Stimulated activated naive CD8-positive, alpha-beta T cell treated with anti-CD3 and anti-CD28 coated beads, Interleukin-15, Interleukin-2, amounts not matched to agents 100 U/mL and 50 U/mL, for 24 hours (primary cell): ENCODE results near the gene FZD10.

ENCODE experiments used
- ATAC-seq: fragments of 150-1000 bp; cut with Tn5 transposase; one replicate; pipeline ENCODE4 v1.10.0; 2021
- DNase-seq: peaks from one replicate; pipeline ENCODE4 v3.0.0; 2021

Gene FZD10

DNA sequence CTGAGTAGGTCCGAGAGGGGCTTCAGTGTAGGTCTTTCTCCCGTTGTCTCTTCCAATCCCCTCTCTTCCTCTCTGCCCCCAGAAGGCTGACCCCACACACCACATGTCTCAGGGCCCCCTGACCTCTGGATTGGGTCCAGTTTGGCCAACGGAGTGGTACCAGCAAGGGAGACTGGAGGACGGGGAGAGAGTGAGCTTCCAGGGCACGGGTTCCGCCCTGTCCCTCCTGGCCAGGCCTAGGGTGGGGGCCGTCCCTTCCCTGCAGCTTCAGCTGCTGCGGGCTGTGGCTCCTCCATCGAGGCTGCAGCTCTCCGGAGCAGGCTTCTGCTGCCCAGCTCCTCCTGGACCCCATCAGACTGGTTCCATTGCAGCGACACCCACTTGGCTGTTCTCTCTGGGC is 17.4 kb downstream of the FZD10 start:
- no peak for ATAC-seq
- no peak for DNase-seq

DNA sequence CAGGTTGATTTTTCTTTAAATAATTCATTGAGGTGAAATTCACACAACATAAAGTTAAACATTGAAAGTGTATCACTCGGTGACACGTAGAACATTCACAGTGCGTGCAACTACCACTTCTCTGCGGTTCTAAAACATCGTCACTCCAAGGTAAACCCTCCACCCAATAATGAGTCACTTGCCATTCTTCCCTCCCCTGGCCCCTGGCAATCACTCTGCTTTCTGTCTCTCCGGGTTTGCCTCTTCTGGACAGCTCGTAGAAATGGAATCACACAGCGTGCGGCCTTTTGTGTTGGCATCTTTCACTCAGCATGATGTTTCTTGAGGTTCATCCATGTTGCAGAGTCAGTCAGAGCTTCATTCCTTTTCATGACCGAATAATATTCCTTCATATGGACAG is 18.9 kb downstream of the FZD10 start:
- DNase-seq (no peak), ATAC-seq (no peak)

DNA sequence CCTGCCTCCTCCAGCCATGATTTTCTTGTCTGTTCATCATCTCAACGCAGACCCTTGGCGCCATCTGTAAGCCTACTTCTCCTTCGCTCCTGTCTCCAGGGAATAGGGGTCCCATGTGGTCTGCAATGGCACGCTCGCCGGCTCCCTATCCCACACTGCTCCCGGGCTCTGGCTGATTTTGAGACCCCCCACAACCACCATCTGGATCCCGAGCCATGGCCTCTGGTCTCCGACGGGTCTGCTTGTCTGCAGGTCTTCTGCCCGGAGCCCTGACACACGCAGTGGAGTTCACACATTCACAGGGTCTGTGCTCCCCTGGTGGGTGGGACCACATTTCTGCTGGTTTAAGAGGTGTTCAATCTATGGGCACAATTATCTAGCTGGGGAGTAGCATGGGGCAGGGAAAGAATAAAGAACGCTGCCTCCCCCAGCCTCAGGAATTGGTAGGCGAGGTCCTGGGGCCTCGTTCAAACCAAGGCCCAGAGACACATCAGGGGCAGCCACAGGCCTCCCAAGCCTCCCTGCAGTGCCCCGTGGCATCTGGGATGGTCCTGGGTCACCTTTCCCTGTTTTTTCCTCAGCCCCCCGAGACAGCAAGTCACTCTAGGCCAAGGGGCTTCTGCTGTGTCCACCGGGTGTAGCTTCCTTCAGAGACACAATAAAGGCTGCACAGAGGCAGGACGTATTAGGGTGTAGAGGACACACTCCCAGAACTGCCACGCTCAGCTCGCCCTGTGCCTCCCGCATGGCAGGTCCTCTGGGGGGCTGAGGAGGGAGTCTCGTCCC is 21.5 kb downstream of the FZD10 start:
- ATAC-seq, result no peak

DNA sequence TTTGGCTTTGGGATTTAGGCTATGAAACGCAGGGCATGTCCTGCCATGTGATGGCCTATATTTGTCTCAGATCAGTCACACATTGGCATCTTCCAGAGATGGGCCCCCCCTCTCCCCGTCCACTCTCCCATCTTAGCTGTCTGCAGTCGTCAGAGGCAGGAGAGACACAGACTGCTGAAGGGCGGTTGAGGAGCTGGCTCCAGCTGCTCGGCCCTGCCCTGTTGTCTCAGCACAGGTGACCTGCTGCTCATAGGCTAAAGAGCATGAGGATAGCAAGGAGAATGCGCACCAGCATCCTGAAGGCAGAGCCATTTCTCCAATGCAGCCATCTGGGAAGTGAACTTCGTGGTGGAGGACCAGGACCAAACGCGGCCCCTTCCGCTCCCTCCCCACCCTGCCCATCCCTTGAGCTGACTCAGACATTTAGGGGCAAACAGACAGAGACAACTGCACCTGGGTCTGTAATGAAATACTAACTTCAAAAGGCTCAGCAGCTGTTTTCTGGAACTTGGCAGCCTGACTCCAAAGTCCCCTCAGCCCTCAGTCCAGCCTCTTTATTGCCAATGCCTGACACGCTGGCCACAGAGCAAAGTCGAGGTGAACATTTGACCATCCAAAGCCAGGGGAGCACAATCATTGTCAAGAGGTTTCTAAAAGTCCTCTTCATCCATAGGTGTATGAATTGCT is 22.3 kb downstream of the FZD10 start:
- no peak for ATAC-seq
- no peak for DNase-seq

More for the DNA sequence above, 21.5 kb downstream of the FZD10 start:
- no peak for DNase-seq

DNA sequence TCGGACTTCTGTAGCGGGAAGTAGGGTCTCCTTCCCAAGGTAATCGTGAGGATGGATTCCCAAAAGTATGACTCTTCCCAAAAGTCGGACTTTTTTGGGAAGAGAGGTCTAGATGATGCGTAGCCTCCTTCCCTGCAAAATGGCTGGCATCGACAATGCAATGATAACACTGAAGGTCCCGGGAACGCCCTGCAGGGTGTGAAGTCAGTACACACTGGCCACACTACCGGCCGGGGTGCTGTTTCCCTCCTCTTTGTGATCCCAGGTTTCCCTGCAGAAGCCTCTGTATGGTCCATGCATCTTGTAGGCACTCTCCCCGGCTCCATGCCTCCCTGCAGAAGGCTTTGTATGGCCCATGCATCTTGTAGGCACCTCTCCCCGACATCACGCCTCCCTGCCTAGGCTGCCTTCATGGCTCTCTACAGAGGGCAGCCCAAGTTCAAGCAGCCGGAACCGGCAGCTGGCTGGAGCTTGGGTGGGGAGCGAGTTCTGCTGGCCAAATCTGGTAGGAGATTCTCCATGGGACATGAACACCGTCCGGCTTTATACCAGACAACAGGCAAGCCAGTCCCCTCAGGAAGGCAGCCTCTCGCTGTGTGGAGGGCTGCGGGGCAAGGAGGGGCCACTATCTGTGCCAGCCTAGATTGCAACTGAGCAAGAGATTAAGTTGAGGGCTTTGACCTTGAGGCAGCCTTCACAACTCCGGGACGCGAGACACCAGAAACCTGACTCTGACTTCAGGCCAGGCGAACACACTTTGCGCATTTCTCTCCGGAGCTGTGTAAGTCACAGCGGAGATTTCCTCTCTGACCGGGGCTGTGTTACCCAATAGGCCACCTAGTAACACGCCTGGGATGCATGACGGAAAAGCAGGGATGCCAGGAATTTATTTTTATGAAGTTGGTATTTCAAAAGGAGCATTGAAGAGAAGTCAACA is 23.5 kb downstream of the FZD10 start:
- no peak for ATAC-seq

DNA sequence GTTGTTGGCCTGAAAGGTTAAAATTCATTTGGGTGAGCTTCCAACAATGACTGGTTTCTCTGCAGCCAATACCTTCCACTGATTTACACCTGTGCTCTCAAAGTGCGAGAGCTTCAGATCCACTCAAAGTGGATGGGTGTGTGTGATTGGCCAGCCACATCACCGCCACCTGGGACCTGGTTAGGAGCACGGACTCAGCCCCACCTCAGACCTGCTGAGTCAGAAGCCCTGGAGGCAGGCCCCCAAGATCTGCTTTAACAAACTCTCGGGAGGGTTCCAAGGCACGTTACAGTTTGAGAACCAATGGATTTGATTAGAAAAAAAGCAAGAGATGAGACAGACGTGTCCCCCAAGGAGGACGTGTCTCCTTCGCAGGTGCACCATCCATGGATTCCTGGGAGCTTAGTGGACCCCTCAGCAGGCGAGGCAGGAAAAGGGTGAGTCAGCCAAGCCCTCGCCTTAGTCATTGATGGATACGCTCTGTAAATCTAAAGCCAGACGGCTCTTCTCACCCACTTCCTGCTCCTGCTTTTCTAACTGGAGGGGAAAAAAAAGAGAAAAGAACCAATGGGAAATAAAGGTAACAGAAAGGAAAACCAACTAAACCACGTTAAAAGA is 24.5 kb downstream of the FZD10 start:
- DNase-seq (no peak), ATAC-seq (no peak)

More for the DNA sequence above, 23.5 kb downstream of the FZD10 start:
- DNase-seq, result no peak

DNA sequence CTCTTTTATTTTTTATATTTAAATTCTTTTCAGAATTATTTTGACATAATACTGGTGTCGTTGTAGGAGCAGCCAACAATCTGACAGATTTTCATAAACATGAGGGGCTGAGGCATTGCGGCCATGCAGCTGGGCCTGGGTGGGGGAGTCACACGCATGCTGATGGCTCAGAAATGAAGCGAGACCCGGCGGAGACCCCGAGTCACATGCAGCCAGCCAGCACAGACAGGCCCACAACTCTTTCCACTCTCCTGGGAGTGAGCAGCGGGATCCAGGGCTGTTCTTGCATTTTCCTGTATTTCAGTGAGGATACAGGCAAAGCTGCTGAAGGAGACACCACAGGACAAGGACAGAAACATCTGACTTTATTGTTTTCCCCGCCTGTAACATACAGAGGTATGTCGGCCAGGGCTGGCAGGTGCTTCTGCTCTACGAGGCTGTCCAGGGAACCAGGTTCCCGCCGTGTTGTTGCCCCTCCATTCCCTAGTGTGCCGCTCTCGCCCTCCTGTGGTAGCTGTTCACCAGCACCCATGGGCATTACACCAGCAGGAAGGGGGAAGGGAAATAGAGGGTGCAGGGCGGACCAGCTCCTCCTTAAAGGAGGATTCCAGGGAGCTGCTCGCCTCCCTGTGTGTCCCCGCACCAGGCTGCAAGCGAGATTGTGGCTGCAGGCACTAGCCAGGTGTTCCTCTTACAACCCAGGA is 30.5 kb downstream of the FZD10 start:
- ATAC-seq (no peak), DNase-seq (no peak)

DNA sequence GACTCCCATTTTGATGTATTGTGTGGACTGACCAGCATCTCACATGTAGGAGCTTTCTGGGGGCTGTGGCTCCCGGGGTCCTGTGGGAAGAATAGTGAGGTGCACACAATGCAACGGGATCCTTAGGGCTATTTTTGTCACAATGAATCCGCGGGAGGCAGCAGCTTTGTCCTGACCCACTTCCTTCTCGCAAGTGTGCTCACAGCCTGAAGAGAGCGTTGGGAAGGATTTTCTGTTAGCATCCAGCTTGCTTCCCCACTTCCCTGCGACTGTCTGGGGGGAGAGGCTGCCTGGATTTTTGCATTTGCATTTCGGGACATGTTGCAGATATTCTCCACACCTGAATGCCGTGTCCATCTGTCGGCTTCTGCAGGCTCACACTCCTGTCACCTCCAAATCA is 31.9 kb downstream of the FZD10 start:
- ATAC-seq (no peak), DNase-seq (no peak)

DNA sequence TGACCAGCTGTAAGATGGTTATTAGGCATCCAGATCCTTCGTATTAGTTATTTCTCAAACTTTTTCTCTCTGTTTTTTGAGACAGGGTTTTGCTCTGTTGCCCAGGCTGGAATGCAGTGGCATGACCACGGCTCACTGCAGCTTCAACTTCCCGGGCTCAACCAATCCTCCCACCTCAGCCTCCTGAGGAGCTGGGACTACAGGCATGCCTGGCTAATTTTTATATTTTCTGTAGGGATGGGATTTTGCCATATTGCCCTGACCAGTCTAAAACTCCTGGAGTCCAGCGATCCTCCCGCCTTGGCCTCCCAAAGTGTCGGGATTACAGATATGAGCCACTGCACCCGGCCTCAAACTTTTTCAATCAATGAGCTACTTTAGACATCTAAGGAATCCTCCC is 33.1 kb downstream of the FZD10 start:
- DNase-seq (no peak), ATAC-seq (no peak)

DNA sequence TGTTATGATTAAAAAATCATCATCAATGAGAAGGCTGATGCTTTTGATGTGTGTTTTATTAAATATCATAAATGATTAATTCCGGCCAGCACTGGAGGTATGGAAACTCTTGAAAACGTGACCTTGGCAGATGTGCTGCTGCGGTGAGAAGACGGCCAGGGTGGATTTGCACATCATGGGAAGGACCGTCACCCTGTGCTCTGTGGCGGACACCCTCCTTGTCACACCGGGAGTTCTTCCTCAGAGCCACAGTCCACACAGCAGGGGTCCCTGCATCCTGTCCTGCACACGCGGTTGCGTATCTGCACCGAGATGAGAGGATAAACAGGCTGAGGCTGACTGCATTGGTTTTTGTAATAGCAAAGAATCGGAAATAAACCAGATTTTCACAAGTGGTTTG is 33.5 kb downstream of the FZD10 start:
- DNase-seq, result no peak
- ATAC-seq, result no peak

DNA sequence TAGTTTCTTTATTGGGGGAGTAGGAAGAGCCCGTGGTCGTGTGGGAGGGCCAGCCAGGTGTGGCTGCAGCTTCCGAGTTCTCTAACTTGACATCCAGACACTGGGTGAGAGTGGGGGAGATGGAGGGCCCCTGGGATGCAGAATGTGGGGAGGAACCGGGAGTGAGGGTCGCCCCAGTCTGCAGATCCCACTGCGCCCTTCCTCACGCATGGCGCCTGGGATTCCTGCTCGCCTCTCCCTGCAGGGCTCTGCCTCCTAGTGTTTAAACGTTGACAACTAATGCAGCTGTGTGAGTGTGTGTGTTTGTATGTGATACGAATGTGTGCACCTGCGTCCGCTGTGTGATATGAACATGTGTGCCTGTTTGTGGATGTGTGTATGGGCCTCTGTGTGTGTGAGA is 34.6 kb downstream of the FZD10 start:
- DNase-seq, result no peak
- no peak for ATAC-seq

DNA sequence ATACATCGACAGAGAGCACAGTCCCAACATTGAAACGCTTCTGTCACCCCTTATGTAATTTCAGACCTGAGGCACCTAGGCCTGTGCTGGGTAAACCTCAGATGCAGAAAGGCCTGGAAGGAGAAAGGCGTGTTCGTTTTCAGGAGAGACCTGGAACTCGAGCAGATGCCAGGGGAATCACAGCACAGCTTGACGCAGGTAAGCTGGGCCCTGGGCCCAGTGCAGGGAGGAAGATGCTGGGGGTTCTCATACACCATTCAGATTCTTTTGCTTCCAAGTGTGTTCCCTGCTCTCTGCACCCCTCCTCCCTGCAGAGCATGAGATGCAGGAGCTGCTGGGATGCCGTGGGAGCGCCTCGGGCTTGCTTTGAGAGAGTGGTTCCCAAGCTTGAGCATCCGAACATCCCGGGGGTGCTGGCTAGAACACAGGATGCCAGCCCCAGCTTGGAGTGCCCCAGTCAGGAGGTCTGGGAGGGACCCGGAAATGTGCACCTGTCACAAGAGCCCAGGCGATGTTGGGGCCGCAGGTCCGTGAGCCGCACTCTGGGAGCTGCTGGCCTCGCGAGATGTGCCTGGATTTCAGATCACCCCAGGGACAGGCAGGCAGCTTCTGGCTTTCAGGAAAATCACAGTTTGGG is 35.9 kb downstream of the FZD10 start:
- ATAC-seq (no peak), DNase-seq (no peak)

DNA sequence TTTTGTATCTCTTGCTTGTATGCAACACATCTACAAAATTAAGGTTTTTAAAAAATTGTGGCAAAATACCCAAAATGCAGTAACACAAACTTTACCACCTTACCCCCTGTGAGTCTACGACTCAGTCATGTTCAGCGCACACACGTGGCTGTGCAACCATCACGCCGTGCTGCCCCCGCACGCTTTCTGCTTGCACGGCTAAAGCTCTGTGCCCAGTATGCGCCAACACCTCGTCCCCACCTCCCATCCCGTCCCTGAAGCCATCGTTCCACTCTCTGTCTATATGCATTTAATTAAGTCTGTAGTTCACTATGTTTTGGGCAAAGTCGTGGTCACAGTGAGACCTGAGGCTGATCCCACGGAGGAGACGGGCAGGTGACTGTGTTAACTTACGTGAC is 36.4 kb downstream of the FZD10 start:
- ATAC-seq (no peak), DNase-seq (no peak)

DNA sequence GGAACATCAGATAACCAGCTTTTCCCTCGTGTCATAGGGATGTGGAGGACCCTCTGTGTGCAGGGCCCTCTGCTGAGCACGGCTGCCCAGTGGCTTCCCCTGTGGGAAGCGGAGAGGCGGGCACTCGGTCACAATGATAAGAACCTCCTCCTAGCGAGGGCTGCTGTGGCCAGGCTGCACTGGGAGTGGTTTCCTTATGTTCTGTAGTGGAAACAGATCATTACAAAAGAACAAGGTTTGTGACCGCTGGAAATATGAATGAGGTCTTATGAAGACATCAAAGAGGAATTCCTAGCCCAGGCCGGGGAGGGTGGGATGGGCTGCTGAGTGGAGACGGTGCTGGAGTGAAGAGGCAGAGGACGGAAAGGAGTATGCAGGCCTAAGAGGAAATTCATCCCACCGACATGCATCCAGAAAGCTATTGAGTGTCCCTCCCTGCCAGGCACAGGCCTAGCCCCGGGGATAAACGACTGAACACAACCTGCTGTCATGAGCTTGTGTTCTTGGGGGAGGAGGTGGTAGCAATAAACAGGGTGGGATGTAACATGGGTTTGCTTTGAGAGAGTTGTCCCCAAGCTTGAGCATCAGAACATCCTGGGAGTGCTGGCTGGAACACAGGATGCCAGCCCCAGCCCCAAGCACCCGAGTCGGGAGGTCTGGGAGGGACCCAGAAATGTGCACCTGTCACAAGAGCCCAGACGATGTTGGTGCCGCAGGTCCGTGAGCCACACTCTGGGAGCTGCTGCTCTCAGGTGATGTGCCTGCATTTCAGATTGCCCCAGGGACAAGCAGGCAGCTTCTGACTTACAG is 37.5 kb downstream of the FZD10 start:
- DNase-seq (no peak), ATAC-seq (no peak)

DNA sequence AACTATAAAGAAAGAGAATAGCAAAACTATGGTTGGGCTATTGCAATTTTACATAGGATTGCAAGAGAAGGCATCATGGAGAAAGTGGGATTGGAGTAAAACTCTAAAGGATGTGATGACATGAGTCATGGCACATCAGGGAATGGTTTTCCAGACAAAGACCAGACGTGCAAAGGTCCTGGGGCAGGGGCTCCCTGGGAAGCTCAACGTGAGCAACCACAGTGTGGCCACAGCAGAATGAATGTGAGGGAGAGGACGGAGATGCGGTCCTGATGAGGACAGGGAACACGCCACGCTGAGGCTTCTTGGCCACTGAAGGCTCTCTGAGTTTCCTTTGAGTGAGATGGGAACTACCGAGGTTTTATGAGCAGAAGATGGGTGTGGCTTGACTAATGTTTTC is 38.2 kb downstream of the FZD10 start:
- ATAC-seq (no peak), DNase-seq (no peak)

DNA sequence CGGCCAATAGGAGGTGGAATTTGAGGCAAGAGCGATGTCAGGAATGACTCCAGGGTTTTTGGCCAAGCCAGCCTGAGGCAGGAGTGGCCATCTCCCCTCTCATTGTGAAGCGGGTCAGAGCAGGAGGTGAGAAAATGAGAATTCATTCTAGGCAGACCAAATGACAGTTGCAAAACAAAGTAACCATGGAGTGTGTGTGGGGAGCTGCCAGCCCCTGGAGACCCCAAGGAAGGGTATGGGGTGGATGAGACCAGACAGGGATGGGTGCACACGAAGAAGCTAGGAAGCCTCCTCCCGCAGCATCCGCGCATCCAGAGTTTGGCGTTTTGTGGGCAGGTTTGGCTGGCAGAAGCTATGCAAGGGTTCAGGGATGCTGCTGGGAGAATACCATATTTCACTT is 38.8 kb downstream of the FZD10 start:
- DNase-seq, result no peak
- no peak for ATAC-seq

DNA sequence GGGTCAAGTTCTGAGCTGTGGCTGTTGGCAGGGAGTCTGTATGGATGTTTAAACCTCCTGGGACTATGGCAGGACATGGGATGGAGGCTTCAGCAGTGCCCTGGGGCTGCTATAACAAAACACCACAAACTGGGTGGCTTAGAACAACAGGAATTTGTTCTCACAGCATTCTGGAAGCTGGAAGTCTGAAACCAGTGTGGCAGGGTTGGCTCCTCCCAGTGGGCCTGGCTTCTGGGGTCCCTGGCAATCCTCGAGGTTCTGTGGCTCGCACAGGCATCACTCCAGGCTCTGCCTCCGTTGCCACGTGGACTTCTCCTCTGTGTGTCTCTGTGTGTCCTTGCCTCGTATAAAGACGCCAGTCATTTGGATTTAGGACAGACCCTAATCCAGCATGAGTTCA is 39.9 kb downstream of the FZD10 start:
- DNase-seq (no peak), ATAC-seq (no peak)

DNA sequence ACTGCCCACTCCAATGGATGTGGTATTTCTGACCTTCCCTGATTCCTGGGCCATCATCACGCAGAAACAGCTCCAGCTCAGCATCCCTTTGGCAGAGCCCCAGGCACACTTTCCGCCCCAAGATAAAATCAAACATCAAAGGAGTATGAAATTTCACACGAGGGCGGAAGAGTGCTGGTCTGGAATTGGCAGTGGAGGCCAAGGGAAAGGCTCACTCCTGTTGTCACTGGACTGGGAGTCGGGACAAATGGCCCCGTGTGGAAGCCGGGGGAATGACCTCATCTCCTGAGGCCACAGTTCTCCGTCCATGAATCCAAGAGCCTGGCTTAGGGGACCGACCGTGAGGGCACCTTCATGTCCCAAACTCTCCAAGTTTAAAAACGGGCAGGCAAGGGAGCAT is 40.9 kb downstream of the FZD10 start:
- no peak for ATAC-seq
- no peak for DNase-seq

DNA sequence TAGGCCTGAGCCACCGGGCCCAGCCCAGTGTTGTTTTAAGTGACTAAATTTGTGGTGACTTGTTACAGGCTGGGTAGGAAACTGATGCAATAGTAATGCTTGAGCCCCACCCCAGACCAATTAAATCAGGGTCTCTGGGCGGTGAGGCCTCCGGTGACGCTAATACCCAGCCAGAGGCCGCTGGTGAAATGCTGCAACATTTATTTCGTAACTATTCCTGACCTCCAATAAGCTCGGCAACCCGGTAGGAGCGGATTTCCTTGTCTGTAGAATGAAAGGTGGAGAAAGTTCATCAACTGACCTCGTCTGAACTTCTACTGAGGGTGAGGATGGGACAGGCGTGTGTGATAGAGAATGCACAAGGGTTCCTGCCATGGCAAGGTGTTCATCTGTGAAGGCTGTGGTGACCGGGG is 42.3 kb downstream of the FZD10 start:
- ATAC-seq (no peak), DNase-seq (no peak)

DNA sequence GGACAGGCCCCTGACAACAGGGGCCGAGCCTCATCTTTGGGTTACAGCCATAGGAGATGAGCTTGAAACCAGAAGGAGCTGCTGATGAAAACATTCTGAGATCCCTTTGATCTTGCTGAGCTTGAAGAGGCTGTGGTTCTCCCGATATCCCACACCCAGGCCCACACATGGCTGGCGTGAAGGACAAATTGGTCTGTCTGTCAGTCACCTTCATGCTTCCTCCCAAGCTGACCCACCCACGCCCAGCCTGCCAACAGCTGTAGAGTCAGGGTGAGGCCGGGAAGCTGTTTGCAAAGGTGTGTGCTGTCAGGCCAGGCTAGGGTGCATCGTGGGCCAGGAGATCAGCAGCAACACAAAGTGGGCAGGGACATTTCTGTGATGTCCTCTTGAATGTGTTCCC is 43.2 kb downstream of the FZD10 start:
- ATAC-seq (no peak), DNase-seq (no peak)
